ENCODE results near the gene DUSP16. TPM values are rescaled to one million over a fixed set of nuclear protein-coding genes. Genes with fewer than 3 reads are reported as not detected.

DUSP16 gene
- total and polyA plus RNA-seq, 2 experiments from 2014 or later: 11.7 to 59.4 TPM

DNA sequence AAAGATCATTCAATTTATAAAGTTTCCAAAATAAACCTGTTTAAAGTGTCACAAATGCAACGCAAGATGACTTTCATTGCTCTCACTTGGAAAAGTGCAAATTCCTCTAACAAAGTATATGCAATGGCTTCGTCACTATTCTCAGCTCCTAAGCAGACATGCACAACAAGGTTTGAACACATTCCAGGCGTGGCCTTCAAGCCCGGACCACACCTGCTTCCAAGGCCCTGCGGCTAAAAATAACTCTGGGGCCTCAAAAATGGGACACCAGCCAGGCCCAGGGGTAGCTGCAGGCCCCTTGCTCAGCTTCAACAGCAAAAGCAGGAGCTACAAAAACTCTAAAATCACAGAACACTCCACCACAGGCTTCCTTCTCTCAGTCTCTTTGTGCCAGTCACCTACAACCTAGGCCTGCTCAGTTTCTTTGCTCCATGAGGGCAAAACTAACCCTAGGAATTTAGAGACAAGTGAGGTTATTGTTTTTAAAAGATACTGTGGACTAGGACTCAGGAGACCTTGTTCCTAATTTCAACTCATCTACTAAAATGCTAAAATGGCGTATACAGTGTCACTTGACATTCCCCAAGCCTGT lies 29.3 kb downstream of the DUSP16 start:
- H3K9me2 ChIP-seq (ENCODE audit: insufficient read depth): no peaks in the 10 kb centered on the region
- H3K4me2 ChIP-seq: no peak overlapping the region
- DNase-seq (ENCODE audit: low spot score): peak; percentile 24
- H3K4me3 Mint-ChIP-seq: no peak overlapping the region
- H3K79me2 ChIP-seq (replicated peaks; ENCODE audit: insufficient read depth): peaks cover 68% of the 10 kb centered on the region
- H3K9me3 Mint-ChIP-seq: no peaks in the 10 kb centered on the region
- peaks cover 15% of the 10 kb centered on the region for H3K4me1 ChIP-seq (ENCODE audit: insufficient read depth)
- H3K4me3 ChIP-seq: no peak overlapping the region
- peaks cover 34% of the 10 kb centered on the region for H3K4me1 Mint-ChIP-seq
- H3K27me3 Mint-ChIP-seq (ENCODE audit: insufficient read depth, low read depth, poor library complexity): peaks cover 3% of the 10 kb centered on the region
- peak overlapping the region; percentile 22; the same call in 1 of the 2 replicates for H3K27ac ChIP-seq (ENCODE audit: low read depth)
- peaks cover 3% of the 10 kb centered on the region; the same call in 1 of the 3 replicates for H3K36me3 Mint-ChIP-seq (ENCODE audit: low read depth)
- H2AFZ ChIP-seq: no peak overlapping the region
- H3K27me3 ChIP-seq (ENCODE audit: insufficient read depth): no peaks in the 10 kb centered on the region
- H3F3A ChIP-seq (replicated peaks; ENCODE audit: low read depth): no peaks in the 10 kb centered on the region
- ATAC-seq: peak; percentile 51
- TF ChIP-seq POLR2AphosphoS5 (IDR thresholded peaks at IDR 0.05; ENCODE audit: low read depth) (no peak), EZH2phosphoT487 (IDR thresholded peaks at IDR 0.05; ENCODE audit: unreplicated experiment) (no peak), STAT1 (IDR thresholded peaks at IDR 0.05; ENCODE audit: unreplicated experiment) (no peak), CREB1 (CRISPR knock-in tag; IDR thresholded peaks at IDR 0.05; ENCODE audit: low read depth) (no peak), ZNF114 (CRISPR knock-in tag; IDR thresholded peaks at IDR 0.05) (no peak), NANOG (IDR thresholded peaks at IDR 0.05; ENCODE audit: borderline replicate concordance) (no peak), JUNB (IDR thresholded peaks at IDR 0.05; ENCODE audit: unreplicated experiment) (no peak), EZH2 (IDR thresholded peaks at IDR 0.05; ENCODE audit: low read depth, unreplicated experiment) (no peak), ZNF331 (CRISPR knock-in tag; IDR thresholded peaks at IDR 0.05; ENCODE audit: low read depth) (no peak)
- TF ChIP-seq, protein P1, sequence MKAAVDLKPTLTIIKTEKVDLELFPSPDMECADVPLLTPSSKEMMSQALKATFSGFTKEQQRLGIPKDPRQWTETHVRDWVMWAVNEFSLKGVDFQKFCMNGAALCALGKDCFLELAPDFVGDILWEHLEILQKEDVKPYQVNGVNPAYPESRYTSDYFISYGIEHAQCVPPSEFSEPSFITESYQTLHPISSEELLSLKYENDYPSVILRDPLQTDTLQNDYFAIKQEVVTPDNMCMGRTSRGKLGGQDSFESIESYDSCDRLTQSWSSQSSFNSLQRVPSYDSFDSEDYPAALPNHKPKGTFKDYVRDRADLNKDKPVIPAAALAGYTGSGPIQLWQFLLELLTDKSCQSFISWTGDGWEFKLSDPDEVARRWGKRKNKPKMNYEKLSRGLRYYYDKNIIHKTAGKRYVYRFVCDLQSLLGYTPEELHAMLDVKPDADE (IDR thresholded peaks at IDR 0.05): no peak
- TF ChIP-seq, protein P2, sequence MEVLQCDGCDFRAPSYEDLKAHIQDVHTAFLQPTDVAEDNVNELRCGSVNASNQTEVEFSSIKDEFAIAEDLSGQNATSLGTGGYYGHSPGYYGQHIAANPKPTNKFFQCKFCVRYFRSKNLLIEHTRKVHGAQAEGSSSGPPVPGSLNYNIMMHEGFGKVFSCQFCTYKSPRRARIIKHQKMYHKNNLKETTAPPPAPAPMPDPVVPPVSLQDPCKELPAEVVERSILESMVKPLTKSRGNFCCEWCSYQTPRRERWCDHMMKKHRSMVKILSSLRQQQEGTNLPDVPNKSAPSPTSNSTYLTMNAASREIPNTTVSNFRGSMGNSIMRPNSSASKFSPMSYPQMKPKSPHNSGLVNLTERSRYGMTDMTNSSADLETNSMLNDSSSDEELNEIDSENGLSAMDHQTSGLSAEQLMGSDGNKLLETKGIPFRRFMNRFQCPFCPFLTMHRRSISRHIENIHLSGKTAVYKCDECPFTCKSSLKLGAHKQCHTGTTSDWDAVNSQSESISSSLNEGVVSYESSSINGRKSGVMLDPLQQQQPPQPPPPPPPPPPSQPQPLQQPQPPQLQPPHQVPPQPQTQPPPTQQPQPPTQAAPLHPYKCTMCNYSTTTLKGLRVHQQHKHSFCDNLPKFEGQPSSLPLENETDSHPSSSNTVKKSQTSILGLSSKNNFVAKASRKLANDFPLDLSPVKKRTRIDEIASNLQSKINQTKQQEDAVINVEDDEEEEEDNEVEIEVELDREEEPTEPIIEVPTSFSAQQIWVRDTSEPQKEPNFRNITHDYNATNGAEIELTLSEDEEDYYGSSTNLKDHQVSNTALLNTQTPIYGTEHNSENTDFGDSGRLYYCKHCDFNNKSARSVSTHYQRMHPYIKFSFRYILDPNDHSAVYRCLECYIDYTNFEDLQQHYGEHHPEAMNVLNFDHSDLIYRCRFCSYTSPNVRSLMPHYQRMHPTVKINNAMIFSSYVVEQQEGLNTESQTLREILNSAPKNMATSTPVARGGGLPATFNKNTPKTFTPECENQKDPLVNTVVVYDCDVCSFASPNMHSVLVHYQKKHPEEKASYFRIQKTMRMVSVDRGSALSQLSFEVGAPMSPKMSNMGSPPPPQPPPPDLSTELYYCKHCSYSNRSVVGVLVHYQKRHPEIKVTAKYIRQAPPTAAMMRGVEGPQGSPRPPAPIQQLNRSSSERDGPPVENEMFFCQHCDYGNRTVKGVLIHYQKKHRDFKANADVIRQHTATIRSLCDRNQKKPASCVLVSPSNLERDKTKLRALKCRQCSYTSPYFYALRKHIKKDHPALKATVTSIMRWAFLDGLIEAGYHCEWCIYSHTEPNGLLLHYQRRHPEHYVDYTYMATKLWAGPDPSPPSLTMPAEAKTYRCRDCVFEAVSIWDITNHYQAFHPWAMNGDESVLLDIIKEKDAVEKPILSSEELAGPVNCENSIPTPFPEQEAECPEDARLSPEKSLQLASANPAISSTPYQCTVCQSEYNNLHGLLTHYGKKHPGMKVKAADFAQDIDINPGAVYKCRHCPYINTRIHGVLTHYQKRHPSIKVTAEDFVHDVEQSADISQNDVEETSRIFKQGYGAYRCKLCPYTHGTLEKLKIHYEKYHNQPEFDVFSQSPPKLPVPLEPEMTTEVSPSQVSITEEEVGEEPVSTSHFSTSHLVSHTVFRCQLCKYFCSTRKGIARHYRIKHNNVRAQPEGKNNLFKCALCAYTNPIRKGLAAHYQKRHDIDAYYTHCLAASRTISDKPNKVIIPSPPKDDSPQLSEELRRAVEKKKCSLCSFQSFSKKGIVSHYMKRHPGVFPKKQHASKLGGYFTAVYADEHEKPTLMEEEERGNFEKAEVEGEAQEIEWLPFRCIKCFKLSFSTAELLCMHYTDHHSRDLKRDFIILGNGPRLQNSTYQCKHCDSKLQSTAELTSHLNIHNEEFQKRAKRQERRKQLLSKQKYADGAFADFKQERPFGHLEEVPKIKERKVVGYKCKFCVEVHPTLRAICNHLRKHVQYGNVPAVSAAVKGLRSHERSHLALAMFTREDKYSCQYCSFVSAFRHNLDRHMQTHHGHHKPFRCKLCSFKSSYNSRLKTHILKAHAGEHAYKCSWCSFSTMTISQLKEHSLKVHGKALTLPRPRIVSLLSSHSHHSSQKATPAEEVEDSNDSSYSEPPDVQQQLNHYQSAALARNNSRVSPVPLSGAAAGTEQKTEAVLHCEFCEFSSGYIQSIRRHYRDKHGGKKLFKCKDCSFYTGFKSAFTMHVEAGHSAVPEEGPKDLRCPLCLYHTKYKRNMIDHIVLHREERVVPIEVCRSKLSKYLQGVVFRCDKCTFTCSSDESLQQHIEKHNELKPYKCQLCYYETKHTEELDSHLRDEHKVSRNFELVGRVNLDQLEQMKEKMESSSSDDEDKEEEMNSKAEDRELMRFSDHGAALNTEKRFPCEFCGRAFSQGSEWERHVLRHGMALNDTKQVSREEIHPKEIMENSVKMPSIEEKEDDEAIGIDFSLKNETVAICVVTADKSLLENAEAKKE (CRISPR knock-in tag; IDR thresholded peaks at IDR 0.05): no peak
- TF ChIP-seq, protein P3, sequence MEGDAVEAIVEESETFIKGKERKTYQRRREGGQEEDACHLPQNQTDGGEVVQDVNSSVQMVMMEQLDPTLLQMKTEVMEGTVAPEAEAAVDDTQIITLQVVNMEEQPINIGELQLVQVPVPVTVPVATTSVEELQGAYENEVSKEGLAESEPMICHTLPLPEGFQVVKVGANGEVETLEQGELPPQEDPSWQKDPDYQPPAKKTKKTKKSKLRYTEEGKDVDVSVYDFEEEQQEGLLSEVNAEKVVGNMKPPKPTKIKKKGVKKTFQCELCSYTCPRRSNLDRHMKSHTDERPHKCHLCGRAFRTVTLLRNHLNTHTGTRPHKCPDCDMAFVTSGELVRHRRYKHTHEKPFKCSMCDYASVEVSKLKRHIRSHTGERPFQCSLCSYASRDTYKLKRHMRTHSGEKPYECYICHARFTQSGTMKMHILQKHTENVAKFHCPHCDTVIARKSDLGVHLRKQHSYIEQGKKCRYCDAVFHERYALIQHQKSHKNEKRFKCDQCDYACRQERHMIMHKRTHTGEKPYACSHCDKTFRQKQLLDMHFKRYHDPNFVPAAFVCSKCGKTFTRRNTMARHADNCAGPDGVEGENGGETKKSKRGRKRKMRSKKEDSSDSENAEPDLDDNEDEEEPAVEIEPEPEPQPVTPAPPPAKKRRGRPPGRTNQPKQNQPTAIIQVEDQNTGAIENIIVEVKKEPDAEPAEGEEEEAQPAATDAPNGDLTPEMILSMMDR (conservative IDR thresholded peaks at IDR 0.05; ENCODE audit: low read depth in 2 of 2): no peak
- TF ChIP-seq, protein P4, sequence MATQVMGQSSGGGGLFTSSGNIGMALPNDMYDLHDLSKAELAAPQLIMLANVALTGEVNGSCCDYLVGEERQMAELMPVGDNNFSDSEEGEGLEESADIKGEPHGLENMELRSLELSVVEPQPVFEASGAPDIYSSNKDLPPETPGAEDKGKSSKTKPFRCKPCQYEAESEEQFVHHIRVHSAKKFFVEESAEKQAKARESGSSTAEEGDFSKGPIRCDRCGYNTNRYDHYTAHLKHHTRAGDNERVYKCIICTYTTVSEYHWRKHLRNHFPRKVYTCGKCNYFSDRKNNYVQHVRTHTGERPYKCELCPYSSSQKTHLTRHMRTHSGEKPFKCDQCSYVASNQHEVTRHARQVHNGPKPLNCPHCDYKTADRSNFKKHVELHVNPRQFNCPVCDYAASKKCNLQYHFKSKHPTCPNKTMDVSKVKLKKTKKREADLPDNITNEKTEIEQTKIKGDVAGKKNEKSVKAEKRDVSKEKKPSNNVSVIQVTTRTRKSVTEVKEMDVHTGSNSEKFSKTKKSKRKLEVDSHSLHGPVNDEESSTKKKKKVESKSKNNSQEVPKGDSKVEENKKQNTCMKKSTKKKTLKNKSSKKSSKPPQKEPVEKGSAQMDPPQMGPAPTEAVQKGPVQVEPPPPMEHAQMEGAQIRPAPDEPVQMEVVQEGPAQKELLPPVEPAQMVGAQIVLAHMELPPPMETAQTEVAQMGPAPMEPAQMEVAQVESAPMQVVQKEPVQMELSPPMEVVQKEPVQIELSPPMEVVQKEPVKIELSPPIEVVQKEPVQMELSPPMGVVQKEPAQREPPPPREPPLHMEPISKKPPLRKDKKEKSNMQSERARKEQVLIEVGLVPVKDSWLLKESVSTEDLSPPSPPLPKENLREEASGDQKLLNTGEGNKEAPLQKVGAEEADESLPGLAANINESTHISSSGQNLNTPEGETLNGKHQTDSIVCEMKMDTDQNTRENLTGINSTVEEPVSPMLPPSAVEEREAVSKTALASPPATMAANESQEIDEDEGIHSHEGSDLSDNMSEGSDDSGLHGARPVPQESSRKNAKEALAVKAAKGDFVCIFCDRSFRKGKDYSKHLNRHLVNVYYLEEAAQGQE (IDR thresholded peaks at IDR 0.05; ENCODE audit: unreplicated experiment): no peak
- peak overlapping the region; percentile 54; the same call in 1 of the 2 replicates for H3K27ac Mint-ChIP-seq
- H4K20me1 ChIP-seq (replicated peaks; ENCODE audit: insufficient read depth): no peaks in the 10 kb centered on the region; the same call in none of the 2 replicates
- H3K36me3 ChIP-seq (ENCODE audit: insufficient read depth): no peaks in the 10 kb centered on the region

Measured in GM23338 (cell line).